GM19238 (cell line): ENCODE data around the gene HNRNPA2B1.

Experiments used
- DNase-seq: peaks from one replicate; pipeline ENCODE4 v3.0.0; 2011; ENCODE audit warnings: low spot score; ENCODE audit not compliant: insufficient read length

The HNRNPA2B1 gene

DNA sequence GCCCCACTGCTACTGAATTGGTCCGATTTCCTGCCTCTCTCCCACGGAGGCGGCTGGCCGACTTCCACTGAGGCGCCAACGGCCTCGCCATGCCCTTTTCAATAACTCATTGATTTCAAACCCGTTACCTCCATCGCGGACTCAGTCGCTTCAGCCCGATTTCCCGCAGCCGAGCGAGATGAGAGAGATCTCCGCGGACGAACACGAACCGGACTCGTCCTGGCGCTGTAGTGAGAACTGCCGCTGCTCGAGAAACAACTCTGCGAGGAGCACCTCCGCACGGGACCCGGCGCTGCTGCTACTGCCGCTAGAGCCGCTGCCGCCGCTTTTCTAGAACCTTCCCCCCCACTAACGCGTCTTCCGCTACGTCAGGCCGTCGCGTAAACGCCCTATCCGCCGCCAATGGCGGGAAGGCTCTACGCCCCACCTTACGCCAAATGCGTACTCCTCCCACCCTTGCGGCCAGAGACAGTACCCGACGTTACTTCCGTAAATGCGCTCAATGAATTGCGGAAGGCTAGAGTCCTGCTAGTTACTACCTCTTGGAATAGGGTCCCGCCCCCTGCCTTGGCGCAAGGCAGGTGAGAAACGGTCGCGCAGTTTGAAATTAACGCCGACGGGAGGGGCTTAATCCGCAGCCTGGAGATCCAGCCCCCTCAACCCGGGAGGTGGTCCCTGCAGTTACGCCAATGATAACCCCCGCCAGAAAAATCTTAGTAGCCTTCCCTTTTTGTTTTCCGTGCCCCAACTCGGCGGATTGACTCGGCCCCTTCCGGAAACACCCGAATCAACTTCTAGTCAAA, at the start of gene HNRNPA2B1:
TSS of gene HNRNPA2B1 (minus strand) at position 303 of the 803 bp plus-strand sequence. CDS start at position 134, 169 bp downstream.
- peak; percentile 50 for DNase-seq

DNA sequence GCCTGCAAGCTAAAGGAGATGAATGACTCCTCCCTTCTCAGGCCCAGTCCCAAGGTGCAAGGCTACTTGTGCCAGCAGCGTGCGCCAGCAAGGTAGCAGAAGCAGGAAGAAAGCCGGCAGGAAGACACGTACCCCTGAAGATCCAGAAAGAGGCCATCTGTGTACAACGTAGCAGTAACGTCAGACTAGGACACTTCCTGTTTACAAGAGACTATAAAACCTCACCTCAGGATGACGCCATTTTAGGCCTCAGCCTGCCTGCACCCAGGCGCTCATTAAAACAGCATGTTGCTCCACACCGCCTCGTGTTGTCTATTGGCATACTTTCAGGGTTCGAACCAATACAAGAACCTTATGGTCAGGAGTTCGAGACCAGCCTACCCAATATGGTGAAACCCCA, 49.7 kb upstream of the HNRNPA2B1 start:
- DNase-seq, result no peak

DNA sequence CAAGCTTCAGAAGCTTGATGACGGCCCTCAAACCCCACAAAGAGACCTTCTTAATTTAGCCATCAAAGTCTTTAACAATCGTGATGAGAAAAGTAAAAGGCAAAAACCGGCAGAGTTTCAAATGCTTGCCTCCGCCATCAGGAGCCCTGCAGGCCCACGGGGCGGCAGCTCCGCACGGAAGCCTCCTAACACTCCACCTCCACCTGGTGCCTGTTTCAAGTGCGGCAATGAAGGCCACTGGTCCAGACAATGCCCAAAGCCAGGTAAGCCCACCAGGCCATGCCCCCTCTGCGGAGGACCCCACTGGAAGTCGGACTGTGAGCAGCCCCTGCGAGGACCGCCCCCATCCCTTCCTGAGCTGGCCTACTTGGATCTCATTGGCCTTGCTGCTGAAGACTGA, 44.6 kb upstream of the HNRNPA2B1 start:
- no peak for DNase-seq

DNA sequence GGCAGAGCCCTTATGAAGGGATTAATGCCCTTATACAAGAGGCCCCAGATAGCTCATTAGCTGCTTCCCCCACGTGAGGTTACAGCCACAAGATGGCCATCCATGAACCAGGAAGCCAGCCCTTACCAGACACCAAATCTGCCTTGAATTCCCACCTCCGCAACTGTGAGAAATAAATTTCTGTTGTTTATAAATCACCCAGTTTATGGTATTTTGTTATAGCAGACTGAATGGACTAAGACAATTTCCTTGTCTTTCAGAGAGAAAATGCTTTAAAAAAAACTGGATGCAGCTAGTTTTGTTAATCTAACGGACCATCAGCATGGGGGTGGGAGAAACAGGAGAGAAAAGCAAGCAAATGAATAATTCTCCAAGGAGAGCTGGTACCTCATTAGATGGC, 37.5 kb upstream of the HNRNPA2B1 start:
- DNase-seq, result no peak

DNA sequence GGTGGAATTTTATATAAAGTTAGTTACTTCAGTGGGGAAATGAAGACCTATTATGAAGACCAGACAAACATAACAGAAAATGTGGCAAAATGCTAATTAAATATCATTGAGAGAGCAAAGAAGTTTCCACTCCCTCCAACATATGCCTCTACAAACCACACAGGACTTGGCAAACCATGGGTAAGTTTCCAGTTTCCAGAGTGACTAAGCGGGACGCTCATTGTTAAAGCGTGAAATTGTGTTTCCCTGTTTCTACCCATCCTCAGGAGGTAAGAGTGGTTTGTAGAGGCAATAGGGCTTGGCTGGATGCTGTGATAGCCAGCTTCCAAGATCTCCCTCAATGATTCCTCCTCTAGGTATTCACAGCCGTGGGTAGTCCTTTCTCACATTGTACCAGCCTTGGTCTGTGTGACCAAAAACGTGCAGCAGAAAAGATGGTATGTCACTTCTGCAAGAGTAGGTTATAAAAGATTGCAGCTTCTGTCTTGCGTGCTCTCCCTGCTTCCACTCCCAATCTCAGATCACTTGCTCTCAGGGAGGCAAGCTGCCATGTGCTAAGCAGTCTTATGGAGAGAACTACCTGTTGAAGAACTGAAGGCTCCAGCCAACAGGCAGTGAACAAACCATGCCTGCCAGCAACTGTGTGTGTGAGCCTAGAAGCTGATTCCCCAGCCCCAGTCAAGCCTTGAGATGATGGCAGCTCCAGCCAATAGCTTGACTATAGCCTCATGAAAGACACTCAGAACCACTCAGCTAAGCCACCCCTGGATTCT, 36.7 kb upstream of the HNRNPA2B1 start:
- no peak for DNase-seq

DNA sequence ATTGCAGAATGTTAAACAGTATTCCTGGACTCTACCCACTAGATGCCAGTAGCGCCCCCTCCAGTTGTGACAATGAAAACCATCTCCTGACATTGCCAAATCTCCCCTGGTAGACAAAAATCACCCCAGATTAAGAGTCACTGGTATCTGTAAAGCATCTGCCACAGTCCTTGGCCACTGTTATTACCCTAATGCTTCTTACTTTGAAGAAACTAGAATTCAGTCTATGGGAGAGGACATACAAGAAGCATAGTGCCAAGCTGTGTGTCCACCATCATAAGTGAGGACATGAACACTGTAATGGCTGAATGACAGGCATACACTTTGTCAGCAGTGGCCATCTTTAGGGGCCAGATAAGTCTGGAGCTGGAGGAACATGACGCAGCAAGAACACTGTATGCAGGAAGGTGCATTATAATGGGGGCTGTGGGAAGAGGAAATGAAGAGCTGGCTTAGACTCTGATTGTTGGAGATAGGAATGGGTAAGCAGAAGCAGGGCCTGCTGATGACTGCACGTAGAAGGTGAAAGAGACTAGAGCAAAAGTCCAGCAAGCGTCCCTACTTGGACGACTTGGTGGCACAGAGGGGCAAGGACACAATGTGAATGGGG, 33.5 kb upstream of the HNRNPA2B1 start:
- no peak for DNase-seq

DNA sequence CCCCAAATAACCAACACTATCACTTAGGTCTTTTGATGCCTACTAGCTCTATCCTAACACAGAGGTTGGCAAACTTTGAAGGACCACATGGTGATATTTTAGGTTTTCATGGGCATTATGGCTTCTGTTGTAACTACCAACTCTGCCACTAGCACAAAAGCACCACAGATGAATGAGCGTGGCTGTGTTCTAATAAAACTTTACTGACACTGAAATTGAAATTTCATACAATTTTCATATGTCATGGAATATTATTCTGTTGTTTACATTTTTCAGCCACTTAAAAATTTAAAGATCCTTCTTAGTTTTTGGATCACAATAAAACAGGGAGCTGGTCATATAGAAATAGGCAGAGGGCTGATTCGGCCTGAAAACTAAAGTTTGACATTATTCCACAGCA, 27.4 kb upstream of the HNRNPA2B1 start:
- DNase-seq, result no peak

DNA sequence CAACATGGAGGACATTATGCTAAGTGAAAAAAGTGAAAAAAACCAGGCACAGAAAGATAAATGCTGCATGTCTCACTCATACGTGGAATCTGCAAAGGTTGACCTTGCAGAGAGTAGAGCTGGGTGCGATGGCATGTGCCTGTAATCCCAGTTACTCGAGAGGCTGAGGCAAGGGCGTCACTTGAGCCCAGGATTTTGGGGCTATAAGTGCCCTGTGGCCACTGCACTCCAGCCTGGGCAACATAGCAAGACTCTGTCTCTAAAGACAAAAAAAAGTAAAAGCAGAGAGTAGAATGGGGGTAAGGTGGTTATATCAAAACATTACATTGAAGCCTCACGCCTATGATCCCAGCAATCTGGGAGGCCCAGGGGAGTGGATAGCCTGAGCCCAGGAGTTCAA, 23.8 kb upstream of the HNRNPA2B1 start:
- DNase-seq, result no peak

DNA sequence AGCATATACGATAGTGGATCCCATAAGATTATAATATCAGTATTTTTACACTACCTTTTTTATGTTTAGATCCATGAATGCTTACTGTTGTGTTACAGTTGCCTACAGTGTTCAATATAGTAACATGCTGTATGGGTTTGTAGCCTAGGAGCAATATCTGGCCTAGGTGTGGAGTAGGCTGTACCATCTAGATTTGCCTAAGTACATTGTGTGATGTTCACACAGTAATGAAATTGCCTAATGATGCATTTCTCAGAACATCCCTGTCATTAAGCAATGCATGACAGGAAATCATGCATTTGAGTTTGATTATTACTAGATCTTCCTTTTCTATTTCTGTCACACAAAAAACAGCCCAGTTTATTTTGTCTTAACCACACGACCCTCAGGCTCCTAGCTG, 15.5 kb upstream of the HNRNPA2B1 start:
- no peak for DNase-seq

DNA sequence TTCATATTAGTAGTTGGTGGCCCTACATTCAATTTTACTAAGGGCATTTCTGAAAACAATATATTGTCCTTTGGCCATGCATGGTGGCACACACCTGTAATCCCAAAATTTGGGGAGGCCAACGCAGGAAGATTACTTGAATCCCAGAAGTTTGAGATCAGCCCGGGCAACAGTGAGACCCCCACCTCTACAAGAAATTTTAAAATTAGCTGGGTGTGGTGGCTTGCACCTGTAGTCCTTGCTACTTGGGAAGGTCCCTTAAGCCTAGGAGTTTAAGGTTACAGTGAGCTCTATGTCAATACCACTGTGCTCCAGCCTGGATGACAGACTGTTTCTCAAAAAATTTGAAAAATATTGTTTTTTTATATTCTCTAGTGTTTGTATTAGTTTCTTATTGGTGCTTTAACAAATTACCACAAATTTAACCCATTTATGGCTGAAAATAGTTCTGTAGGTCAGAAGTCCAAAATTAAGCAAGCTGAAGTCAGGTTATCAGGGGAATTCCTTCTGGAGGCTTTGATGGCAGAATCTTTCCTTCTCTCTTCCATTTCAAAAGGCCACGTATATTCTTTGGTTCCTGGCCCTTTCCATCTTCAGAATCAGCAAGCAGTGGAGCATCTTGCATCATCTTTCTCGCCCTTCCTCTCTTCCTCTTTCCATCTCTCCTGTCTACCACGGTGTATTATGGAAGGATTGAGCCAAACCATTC, 13.4 kb upstream of the HNRNPA2B1 start:
- no peak for DNase-seq

DNA sequence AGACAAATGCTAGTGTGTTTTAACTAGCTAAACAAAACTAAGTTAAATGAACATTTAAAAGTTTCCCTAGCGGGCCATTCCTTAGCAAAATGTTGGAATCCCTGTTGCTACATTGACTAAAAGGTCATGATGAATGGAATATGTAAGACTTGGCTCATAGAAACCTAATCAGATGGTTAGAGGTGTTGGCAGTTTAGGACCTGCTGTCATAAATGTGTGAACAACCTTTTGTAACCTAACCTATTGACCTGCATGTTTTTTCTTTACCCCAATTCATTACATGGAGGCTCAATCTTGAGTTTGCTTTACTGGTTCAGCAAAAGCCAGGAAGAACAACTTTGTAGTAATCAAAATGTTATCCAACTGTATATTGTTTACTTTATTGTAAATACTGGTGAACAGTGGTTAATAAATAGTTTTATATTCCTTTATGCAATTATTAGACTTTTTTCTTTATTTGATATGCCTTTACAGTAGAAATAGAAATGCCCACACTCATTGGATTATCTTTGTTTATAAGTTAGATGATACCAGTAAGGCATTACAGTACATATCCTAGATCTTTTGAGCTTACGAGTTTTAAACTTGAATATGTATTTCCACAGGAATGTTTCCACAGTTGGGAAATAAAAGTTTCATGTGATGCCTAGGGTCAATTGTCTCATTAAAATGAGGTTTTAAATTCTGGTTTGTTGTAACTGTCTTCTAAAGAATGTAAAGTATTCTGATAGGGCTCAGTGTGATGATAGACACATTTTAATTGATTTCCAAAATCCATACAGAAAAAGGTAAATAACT, 12.6 kb upstream of the HNRNPA2B1 start:
- no peak for DNase-seq

DNA sequence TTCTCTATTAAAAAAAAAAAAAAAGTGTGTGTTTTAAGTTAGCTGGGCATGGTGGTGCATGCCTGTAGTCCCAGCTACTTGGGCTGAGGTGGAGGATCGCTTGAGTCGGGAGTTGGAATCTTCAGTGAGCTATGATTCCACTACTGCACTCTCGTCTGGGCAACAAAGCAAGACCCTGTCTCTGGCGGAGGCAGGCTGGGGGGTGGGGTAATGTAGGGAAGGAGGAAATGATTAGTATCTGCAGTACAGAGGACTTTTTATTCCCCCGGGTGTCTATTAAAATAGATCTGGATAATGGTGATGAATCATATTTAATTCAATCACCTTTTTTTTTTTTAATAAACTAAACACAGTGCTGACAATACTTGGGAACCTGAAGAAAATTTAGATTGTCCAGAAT, 7.5 kb upstream of the HNRNPA2B1 start:
- DNase-seq, result no peak

DNA sequence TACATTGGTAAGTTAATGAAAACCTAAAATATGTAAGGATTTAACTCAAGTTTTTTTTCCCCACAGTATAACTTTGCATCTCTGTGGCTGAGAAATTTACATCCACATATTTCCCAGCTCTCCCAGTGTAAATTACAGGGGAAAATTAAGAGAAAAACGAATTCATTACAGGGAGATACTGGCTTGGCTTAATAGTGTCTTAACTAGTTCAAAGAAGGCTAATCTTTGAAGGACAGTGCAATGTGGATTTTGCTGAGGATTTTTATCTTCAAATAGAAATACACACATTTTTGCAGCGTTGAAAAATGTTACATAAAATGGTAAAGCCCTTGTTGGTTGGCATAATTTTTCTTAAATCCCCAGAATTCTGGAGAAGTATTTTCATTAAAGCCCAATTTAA, 2.5 kb upstream of the HNRNPA2B1 start:
- DNase-seq, result no peak

DNA sequence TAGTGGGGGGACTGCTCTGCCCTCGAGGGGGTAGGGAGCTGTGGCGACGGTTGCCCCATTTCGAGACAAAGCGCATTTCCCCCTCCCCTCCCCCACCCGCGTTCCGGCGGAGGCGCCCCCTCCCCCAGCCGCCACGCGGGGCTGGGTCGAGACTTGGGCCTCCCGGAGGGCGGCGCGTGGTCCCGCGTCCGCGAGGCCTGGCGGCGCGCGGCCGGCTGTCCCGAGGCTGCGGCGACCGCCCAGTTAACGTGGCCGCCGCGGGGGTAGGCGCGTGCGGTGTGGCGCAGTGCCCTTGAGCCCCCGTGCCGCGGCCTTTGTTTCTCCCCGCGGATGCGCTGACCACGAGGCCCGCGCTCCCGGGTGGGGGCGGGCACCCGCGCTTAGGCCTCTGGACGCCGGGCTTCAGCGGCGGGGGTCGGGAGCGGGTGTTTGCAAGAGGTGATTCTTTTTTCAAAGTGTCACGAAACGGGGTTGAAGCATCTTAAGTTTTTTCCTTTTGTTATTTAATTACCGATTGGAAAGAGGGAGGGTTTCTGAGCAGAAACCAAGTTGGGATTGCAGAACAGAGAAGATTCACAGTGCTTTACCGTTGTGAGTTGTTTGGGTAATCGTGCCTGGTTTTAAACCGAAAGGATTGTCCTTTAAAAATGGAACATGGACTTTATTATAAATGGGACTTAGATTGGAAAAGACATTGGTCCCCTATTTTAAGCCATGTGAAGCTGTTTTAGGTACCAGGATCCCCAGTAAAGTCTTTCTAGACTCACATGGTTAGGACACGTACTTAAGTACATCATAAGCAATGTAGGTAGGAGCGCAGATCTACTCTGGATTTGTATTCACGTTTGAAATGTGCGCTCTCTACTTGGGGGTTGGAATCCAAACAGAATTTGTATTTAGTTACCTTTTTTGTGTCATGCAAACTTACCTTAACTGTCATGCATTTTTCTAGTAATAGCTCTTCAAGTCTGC, 1.8 kb upstream of the HNRNPA2B1 start:
- DNase-seq, result peak; percentile 20

DNA sequence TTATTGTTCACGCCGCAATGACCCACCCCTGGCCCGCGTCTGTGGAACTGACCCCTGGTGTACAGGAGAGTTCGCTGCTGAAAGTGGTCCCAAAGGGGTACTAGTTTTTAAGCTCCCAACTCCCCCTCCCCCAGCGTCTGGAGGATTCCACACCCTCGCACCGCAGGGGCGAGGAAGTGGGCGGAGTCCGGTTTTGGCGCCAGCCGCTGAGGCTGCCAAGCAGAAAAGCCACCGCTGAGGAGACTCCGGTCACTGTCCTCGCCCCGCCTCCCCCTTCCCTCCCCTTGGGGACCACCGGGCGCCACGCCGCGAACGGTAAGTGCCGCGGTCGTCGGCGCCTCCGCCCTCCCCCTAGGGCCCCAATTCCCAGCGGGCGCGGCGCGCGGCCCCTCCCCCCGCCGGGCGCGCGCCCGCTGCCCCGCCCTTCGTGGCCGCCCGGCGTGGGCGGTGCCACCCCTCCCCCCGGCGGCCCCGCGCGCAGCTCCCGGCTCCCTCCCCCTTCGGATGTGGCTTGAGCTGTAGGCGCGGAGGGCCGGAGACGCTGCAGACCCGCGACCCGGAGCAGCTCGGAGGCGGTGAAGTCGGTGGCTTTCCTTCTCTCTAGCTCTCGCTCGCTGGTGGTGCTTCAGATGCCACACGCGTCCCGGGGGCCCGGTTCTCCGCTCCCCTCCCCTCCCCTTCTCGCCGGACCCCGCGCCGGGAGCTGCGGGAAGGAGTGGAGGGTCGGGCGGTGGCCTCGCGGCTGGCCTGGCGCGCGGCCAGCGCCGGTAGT, 887 bp upstream of the HNRNPA2B1 start, which contains the start of gene CBX3:
TSS of gene CBX3 (plus strand) at position 499 of the 772 bp plus-strand sequence. CDS start 1,254 bp downstream, outside the sequence.
- peak; percentile 80 for DNase-seq

DNA sequence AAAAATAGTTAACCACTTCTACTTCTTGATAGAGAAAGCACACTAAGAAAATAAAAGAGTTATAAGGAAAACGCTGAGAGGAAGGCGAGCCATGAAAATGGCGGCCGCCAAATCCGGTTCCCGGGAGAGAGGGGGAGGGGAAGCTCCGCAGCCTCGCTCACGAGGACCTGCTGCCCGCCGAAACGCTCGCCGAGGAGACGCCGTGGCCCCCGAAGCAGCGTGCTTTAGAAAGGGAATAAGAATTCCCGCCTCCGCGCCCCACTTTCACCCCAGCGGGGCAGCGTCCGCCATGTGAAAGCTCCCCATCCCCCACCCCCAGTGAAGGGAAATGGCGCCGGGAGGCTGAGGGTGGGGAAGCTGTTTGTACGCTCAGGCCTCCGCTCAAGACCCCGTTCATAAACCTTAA, 505 bp downstream of the HNRNPA2B1 start:
- no peak for DNase-seq

DNA sequence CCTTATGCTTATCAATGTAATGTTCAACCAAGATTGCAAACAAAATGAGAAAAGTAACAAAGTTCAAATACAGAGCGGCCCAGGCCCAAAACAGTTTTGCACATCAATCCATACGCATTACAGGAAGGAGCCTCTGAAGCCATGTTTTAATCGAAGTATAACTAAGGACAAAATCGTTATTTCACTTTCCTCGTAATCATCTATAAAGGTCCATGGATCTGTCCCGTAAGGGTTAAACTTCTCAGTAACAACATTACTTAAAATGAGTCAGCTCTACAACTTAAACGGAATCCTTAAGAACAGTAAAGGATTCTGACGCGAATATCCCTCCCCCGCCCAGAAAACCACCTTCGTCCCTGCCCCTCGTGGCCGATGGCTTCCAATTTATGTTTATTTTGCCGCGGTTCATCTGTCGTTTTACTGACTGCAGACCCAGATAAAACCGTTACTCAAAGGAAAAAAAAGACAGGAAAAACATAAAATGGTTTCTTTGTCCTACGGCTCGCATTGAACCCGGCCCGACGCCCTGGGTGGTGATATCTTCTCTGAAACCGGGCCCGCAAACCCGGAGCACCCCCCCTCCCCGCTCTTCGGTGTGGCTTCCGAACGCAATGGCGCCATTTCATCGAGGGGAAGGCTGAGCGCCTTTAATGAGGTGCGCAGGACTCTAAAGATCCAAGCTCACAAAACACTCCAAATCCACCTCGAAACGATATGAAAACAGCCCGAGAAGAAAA, 1.1 kb downstream of the HNRNPA2B1 start:
- DNase-seq, result no peak

DNA sequence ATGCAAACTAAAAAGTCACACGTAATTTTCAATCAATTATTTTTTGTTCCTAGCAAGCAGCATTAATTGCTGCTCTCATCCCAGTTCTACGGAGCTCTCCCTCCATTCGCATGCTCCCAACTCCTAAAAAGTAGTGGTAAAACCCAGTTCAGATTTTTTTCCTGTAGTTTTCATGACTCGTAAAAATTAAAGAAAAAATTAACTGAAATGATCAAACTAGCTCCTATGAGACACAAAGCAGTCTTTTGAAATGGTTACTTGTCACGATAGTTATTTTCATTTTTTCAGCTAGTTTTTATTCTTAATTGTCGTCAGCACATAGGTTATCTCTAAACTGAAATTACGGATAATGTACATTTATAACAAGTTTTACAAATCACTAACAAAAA, 1.8 kb downstream of the HNRNPA2B1 start:
- DNase-seq, result no peak
